Inferior parietal cortex (tissue), 1 donor: ENCODE results near the gene SEMA4G.
"Not testable (repeated sequence)": the region's sequence is repeated elsewhere in the genome, so short reads cannot be mapped to it uniquely, and the experiment has no call there.

Source experiments
- DNase-seq: peaks from one replicate; pipeline ENCODE4 v3.0.0-alpha.2; 2016; ENCODE audit errors: extremely low spot score

The SEMA4G gene

GRCh38 chr10:100970076-100970913, 991 bp downstream of the SEMA4G start:
- no peak for DNase-seq

DNA sequence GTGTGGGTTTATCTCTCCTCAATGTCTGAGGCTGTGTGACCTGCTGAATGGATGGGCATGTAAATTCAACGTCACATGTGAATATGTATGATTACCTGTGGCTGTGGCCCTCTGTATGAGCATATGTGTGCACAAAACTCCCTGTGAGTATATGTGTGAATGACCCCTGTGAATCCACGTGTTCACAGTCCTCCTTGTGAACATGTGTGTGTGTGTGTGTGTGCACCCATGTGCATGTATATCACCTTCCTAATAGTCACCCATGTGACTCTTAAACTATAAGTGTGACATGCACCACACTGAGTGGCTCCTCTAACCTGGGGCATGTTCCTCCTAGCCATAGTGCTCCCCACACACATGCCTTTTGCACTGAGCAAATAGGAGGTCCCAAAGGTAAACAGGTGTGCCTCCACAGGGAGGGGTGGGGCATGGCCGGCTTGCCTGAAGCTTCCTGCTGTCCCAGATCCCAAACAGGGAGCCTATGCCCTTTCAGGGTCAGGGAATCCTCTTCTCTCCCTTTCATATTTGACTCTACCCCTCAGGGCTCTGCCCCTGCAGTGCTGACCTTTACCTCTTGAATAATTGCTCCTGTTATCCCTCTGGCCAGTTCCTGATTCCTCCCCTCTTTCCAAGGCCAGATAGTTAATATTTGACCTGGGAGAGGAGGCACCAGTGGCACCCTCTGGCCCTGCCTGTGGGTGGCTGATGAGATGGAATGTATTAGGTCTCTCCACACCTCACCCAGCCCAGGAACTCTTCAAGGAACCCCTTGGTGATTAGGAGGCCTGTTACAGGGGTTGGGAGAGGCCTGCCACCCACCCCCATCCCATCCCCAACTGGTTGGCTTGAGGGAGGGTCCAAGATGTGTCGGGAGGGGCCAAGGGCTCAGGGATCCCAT, 1.9 kb downstream of the SEMA4G start:
- DNase-seq = no peak

GRCh38 chr10:100972115-100972903, 3.0 kb downstream of the SEMA4G start:
- DNase-seq = no peak

GRCh38 chr10:100972904-100973535, 3.7 kb downstream of the SEMA4G start:
- no peak for DNase-seq

- DNase-seq = not testable (repeated sequence)
Observed at GRCh38 chr10:100975397-100975796, 6.1 kb downstream of the SEMA4G start.

DNA sequence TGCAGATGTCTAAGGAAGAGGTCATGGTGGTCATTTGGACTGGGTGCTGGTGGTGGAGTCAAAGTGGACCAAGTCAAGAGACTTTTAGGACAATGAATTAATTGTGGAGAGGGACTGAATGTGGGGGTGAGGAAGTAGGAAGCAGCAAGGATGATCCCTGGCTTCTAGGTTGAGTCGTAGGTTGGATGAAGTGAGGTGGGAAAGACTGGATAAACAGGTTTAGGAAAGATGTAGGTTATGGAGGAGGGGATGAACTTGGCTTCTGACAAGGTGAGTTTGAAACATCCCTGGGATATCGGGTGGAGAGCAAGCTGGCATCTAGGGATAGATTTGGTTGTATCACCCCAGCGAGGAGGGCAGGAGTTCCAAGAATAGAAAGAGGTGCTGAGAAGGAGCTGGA, 7.6 kb downstream of the SEMA4G start:
- no peak for DNase-seq

- DNase-seq = no peak
Observed at GRCh38 chr10:100977436-100977835, 8.1 kb downstream of the SEMA4G start.

DNA sequence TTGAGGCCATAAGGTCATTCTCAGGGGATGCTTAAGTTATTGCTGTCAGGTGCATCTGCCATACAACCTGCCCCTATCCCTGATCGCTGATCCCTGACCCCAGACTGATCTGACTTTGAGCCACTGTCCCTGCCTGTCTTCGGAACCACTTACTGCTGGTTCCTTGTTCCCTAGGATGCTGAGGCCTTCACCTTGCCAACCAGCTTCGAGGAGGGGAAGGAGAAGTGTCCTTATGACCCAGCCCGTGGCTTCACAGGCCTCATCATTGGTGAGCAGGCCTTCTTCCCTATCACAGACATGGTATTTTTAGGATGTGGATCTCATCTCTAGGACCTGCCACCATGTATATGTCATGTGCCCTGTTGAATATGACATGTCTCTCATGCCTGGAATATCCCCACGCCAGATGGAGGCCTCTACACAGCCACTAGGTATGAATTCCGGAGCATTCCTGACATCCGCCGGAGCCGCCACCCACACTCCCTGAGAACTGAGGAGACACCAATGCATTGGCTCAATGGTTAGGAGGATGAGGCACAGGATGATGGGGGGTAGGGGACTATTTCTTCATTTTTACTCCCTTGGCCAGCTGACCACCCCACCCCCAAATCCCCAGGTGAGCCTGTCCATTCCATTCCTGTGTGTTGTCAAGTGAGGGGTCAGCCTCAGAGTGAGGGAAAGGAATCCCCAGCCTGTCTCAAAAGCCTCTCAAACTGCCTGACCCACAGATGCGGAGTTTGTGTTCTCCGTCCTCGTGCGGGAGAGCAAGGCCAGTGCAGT, 9.0 kb downstream of the SEMA4G start:
- no peak for DNase-seq

DNA sequence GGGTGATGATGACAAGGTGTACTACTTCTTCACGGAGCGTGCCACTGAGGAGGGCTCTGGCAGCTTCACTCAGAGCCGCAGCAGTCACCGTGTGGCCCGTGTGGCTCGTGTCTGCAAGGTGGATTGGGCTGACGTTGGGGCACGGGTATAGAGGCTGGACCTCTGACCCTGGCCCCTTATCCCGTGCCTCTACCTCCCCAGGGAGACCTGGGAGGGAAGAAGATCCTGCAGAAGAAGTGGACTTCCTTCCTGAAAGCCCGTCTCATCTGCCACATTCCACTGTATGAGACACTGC, 9.5 kb downstream of the SEMA4G start:
- DNase-seq = no peak

GRCh38 chr10:100979791-100980272, 10.5 kb downstream of the SEMA4G start:
- DNase-seq = no peak

DNA sequence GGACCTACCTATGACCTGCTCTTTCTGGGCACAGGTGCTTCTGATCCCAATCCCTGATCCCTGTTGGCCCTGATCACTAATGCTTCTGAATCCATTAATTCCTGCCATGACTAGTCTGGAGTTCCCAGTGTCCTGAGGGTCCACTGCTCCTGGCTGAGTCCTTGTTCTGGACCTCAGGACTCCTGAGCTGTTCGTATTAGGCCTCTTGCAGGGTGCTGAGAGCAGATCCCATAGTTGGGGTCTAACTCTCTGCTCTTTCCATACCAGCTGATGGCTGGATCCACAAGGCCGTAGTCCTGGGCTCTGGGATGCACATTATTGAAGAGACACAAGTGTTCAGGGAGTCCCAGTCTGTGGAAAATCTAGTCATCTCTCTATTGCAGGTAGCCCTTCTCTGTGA, 11.0 kb downstream of the SEMA4G start:
- DNase-seq = no peak

GRCh38 chr10:100980711-100981110, 11.4 kb downstream of the SEMA4G start:
- DNase-seq = no peak

DNA sequence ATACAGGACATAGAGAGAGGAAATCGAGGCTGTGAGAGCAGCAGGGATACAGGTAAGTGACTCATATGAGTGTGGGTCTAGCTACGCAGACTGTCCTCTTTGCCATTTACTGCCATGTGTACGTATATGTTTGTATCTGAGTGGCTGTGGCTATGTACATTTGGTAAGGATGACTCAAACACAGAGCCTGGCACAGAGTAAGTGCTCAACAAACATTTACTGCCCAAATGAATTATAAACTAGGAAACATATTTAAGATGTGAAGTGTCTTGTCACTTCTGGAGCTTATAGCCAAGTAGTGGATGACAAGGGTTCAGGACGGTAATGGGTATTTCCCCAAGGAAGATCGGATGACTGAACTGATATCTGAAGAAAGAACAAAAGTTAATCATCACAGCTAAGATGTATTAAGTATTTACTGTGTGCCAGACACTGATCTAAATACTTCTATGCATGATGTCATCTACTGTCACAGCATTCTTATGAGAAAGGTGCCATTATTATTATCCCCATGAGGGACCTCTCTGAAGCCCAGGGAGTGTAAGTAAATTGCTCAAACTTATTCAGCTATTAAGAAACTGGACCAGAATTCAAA, 12.0 kb downstream of the SEMA4G start:
- DNase-seq = no peak

- DNase-seq = no peak
Observed at GRCh38 chr10:100982916-100983830, 13.9 kb downstream of the SEMA4G start.

DNA sequence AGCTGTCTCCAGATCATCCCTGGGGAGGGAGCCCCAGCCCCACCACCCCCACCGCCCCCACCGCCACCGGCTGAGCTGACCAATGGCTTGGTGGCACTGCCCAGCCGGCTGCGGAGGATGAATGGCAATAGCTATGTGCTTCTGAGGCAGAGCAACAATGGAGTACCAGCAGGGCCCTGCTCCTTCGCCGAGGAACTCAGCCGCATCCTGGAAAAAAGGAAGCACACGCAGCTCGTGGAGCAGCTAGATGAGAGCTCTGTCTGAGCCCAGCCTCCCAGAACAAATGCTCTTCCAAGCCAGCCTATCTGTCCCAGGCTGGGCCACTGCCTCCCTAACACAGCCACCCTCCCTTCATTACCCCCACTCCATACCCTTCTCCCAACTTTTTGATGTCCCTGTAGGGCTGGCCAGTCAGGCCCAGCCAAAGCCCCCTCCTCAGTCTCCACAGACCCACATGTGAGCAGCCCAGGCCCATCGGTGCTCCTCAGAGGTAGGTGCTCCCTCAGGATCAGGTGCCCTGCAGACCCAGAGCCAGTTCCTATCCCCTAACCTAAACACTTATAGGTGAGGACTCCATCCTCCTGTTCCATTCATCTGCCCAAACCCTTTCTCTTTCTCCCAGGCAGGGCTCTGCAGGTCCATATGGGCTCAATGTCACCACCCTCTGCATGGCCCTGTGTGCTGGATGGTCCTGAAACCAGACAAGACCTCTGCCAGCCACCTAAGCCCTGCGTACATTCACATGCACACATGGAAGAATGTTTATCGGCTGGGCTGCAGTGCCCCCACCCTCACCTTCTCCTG, 14.8 kb downstream of the SEMA4G start:
- DNase-seq = no peak

DNA sequence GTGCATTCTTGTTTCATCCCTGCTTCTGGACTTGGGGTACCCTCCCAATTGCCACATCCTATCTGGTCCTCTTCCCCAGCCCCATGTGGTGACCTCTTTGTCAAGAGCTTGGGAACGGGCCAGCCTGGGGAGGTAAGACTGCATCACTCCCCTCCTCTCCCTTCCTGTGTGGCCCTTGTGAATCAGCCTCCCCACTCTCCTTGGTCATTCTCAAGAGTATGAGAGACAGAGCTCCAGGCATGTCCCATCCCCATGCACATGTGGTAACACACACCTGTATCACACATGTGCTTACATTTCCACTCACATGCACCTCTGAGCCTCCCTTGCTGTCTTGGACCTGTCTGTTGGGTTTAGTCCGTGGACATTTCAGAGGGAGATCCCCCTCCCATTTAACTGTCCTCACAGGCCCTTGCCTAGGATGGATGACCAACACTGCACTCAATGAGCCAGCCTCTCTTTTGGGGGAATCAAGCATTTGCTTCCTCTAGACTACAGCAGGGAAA, 15.4 kb downstream of the SEMA4G start:
- no peak for DNase-seq

DNA sequence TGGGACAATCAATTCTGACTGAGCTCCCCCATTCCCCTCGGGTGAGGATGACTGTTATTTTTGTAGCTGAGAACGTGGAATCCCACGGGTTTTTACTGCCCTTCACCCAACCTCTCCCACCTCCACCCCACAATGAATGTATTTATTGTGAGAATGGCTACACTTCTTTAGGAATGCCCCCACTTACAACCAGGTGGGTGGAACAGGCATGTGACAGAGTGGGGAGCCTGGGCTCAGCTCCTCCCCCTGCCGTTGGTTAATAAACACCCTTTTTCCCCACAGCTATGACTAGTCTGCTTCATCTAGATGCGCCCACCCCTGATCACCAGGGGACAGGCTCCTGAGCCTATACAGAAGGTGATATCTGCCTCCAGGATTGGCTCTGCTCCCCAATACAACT, 16.0 kb downstream of the SEMA4G start:
- no peak for DNase-seq

DNA sequence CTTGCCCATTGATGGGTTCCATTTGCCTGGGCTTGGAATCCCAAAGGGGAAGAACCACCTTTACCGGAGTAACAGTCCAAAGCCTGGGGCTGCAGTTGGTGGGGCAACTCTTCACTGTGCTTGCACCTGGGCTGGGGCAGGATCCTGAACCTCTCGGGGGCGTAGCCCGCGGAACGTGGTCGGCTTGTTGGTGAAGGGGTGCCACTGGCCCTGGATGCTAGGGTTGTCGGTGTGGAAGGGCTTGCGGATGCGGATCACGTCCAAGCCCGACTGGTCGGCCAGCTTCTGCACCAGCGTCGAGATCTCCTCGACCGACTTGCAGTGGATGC, 17.3 kb downstream of the SEMA4G start:
- no peak for DNase-seq
